Measurements from ENCODE around the gene C1QL1.

Gene C1QL1

GRCh38 chr17:44968225-44969143 lies at the start of gene C1QL1:
C1QL1 (minus strand) TSS chr17:44968303; CDS start chr17:44968048, 255 bp downstream.
- peak; percentile 22 for TF ChIP-seq CTCF (IDR thresholded peaks at IDR 0.05; ENCODE audit: low read depth, low read length, missing control alignments)
- peak within 1 kb of the TSS; percentile 22 for H3K4me3 ChIP-seq (ENCODE audit: low read depth, low read length)
- DNase-seq (ENCODE audit: low read depth), result no peak

GRCh38 chr17:45016823-45017222 lies 48.7 kb upstream of the C1QL1 start:
- DNase-seq (ENCODE audit: low read depth), result no peak
- TF ChIP-seq CTCF (IDR thresholded peaks at IDR 0.05; ENCODE audit: low read depth, low read length, missing control alignments), result peak; percentile 57
- H3K4me3 ChIP-seq (ENCODE audit: low read depth, low read length), result no peak overlapping the region

- no peak for DNase-seq (ENCODE audit: low read depth)
- TF ChIP-seq CTCF (IDR thresholded peaks at IDR 0.05; ENCODE audit: low read depth, low read length, missing control alignments), result no peak
- H3K4me3 ChIP-seq (ENCODE audit: low read depth, low read length), result no peak overlapping the region
Measured at GRCh38 chr17:45016237-45016636, 48.1 kb upstream of the C1QL1 start.

GRCh38 chr17:45013021-45013997 lies 45.2 kb upstream of the C1QL1 start:
- TF ChIP-seq CTCF (IDR thresholded peaks at IDR 0.05; ENCODE audit: low read depth, low read length, missing control alignments), result no peak
- DNase-seq (ENCODE audit: low read depth), result no peak
- no peak overlapping the region for H3K4me3 ChIP-seq (ENCODE audit: low read depth, low read length)

GRCh38 chr17:45011767-45012166 lies 43.7 kb upstream of the C1QL1 start:
- DNase-seq (ENCODE audit: low read depth), result no peak
- H3K4me3 ChIP-seq (ENCODE audit: low read depth, low read length), result no peak overlapping the region
- TF ChIP-seq CTCF (IDR thresholded peaks at IDR 0.05; ENCODE audit: low read depth, low read length, missing control alignments), result no peak

- no peak for DNase-seq (ENCODE audit: low read depth)
- TF ChIP-seq CTCF (IDR thresholded peaks at IDR 0.05; ENCODE audit: low read depth, low read length, missing control alignments), result no peak
- no peak overlapping the region for H3K4me3 ChIP-seq (ENCODE audit: low read depth, low read length)
Measured at GRCh38 chr17:45009676-45010467, 41.8 kb upstream of the C1QL1 start.

All from GM12864 (cell line).